ENCODE measurements around the gene ZNRF3.
"Not testable (repeated sequence)": the region's sequence is repeated elsewhere in the genome, so short reads cannot be mapped to it uniquely, and the experiment has no call there.

The ZNRF3 gene

GRCh38 chr22:28989484-28989883 lies 106.1 kb downstream of the ZNRF3 start:
- DNase-seq = no peak

GRCh38 chr22:28989912-28990311 lies 106.5 kb downstream of the ZNRF3 start:
- no peak for DNase-seq

GRCh38 chr22:28992565-28993356 lies 109.4 kb downstream of the ZNRF3 start:
- DNase-seq = peak; percentile 7

DNA sequence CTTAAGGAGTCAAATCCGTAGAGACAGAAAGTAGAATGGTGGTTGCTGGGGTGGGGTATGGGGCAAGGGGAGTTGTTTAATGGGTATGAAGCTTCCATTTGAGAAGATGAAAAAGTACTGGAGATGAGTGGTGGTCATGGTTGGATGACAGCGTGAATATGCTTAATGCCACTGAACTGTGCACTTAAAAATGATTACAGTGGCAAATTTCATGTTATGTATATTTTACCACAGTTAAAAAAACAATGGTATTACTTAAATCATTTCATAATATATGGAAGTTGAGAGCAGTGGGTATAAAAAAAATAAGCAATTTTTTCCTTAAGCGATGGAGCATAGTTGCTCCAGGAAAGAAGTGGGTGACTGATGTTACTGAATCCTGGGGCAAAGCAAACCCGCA lies 111.2 kb downstream of the ZNRF3 start:
- no peak for DNase-seq

DNA sequence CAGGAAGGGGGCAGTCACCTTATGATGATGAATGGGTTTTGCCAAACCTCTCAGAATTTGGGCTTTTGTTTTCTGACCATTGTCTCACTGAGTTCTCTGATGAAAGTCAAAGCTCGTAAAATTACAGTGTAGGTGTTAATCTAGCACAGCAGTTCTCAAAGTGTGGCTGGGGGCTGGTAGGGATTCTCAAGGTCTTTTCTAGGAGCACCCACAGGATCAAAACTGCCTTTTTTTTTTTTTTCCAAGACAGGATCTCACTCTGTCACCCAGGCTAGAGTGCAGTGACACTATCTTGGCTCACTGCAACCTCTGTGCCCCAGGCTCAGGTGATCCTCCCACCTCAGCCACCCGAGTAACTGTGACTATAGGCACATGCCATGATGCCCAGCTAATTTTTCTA lies 112.2 kb downstream of the ZNRF3 start:
- DNase-seq = no peak

DNA sequence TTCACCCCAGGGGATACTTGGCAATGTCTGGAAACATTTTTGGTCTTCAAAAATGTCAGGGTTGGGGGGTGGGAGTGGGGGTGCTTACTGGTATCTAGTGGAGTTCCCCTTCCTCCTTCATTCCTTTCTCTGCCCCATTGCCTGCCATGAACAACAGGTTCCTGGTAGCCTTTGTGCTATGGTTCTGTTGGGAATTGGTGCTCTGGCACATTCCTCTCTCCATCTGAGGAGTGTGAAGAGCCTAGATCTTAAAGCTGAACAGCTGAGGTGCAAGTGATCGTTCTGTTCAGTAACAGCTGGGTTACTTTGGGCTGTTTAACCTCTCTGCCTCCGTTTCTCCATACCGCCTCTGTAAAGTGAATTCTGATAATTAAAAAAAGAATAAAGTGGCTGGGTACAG lies 114.0 kb downstream of the ZNRF3 start:
- DNase-seq = no peak

DNA sequence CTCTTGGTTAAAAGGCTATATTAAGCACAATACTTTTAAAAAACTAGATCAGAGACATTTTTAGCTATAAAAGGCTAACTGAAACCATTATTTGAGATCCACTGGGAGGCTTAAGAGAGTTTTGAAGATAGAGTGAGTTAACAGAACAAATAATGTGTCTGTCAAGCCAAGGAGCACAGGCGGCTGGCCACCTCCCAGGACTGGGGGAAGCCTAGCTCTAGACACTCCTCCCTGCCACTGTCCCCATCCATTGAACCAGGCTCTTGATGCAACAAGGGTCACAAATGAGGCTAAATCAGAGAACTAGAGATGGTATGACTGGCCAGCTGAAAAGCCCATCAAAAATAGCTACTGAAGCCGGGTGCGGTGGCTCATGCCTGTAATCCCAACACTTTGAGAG lies 115.3 kb downstream of the ZNRF3 start:
- DNase-seq = no peak

- DNase-seq = no peak
Observed at GRCh38 chr22:28999510-28999909, 116.1 kb downstream of the ZNRF3 start.

GRCh38 chr22:28999919-29000556 lies 116.7 kb downstream of the ZNRF3 start:
- DNase-seq = no peak

DNA sequence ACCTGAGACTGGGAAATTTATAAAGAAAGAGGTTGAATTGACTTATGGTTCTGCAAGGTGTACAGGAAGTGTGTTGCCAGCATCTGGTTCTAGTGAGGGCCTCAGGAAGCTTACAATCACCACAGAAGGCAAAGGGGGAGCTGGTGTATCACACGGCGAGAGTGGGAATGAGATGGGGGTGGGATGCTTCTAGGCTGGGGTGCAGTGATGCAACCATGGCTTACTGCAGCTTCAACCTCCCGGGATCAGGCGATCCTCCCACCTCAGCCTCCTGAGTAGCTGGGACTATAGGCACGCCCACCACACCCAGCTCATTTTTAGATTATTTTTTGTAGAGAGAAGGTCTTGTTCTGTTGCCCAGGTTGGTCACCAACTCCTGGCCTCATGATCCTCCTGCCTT lies 117.3 kb downstream of the ZNRF3 start:
- DNase-seq = no peak

DNA sequence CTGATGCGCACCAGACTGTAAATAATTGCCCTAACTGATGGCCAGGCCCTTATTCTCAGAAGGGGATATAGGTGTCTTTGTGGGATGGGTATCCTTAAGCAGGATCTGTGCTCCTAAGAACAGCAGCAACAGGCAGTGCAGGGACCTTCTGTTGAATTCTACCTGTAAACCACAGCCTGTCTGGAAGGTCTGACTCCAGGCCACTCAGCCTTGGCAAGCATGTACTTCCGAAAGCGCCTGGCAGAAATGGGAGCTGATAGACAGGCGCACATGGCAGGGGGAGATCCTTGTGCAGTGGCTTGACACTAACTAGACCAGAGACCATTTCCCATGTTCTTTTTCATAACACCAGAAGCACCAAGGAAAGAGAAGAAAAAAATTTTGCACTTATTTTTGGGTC lies 119.2 kb downstream of the ZNRF3 start:
- DNase-seq = no peak

- DNase-seq = no peak
Observed at GRCh38 chr22:29003552-29003951, 120.2 kb downstream of the ZNRF3 start.

GRCh38 chr22:29003975-29004646 lies 120.7 kb downstream of the ZNRF3 start:
- no peak for DNase-seq

DNA sequence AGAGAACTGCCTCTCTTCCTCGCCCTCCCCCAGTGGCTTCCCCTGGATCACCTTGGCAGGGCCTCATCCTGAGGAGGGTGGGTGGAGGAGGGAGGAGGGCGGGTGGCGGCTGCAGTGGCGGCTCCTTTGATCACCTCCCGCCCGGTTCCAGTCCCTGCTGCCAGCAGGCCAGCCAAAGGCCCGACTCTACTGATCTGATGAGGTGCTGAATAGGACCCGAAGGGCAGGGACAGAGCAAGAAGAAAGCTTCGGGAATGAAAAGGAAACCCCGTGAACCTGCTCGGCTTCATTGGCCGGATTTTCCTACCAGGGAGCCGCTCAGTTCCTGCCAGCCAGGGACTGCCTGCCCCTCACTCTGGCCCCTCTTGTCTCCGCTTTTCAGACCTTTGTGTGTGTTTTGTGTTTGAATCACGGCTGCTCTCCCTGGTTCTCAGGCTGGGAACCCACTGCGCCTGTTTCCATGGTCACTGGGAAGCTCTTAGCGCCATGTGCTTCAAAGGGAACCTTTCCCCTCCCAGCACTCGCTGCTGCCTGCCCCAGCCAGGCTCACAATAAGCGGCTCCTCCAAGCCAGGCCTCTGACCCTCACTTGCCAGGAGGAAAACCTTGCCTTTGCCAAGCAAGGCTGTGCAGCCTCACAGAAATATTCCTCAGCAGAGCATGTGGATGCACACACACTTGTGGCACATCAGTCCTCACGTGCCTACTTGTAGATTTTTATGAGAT lies 121.4 kb downstream of the ZNRF3 start:
- no peak for DNase-seq

- not testable (repeated sequence) for DNase-seq
Observed at GRCh38 chr22:29005754-29006153, 122.4 kb downstream of the ZNRF3 start.

GRCh38 chr22:29006346-29006745 lies 123.0 kb downstream of the ZNRF3 start:
- no peak for DNase-seq

- DNase-seq = no peak
Observed at GRCh38 chr22:29009148-29009547, 125.8 kb downstream of the ZNRF3 start.

DNA sequence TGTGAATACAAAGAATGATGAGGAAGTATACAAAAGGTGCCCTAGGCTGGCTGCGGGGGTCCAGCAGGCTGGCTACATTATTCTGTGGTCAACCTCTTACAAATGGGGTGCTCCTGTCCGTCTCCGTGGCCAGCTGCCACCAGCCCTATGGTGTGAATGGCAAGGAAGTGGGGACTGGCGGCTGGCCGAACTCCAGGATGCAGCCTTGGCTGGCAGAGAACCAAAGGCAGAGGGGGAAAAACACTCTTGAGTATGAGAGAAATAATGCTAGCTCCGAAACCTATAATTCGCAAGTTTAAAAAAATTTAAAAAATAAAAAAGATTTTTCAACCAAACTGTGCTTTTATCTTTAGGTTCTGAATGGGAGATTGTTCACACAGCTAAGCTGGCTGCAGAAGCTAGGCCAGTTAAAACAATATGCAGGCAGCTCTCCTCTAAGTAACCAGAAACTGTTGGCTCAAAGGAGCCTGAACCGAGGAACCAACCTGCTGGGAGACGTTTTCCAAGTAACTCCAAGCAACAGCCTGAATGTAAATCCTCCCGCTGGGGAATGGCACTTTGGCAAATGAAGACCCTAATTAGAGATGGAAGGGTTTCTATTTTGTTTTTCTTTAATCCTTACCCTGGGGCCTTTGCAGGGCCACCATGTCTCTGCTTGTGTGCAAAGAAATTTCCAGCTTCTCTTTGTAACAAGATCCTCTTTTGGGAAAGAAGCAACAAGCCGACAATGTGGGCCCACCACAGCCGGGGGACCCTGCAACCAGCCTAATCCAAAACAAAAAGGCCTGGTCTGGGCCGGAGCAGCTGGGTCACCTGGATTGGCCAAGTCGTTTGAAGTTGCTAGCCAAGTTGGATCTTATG lies 128.1 kb downstream of the ZNRF3 start:
- no peak for DNase-seq

DNA sequence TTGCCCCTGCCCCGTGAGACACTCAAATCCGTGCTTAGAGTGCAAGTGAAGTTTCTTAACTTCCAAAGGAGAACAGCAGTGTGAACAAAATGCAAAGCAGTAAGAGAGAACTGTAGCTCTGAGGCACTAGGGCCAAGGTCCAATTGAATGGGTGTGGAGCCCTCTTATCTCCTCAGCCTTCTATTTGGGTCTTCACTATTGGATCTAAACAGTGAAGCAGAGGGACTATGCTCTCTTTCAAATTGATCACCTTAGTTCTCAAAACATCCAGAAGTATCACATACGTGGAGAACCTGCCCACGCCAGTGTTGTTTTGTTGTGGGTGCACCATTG lies 128.7 kb downstream of the ZNRF3 start:
- no peak for DNase-seq

GRCh38 chr22:29012952-29013351 lies 129.6 kb downstream of the ZNRF3 start:
- no peak for DNase-seq

DNA sequence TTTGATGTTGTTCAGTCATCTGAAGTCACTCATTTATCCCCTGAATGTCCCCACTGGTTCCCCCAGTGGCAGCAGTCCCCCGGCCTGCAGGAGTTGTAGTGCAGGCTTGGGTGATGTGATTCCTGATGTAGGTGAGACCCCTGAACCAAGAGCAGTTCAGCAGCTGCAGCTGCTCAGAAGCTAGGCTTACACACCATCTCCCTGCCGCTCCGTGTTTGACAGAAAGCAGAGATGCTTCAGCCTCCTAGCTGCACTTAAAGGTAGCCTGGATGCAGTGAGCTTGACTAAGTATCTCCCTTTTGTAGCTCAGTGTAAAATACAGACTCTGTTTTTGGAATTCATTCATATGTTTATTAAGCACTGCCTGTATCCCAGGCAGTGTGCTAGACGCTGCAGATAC lies 130.9 kb downstream of the ZNRF3 start:
- DNase-seq = no peak

DNA sequence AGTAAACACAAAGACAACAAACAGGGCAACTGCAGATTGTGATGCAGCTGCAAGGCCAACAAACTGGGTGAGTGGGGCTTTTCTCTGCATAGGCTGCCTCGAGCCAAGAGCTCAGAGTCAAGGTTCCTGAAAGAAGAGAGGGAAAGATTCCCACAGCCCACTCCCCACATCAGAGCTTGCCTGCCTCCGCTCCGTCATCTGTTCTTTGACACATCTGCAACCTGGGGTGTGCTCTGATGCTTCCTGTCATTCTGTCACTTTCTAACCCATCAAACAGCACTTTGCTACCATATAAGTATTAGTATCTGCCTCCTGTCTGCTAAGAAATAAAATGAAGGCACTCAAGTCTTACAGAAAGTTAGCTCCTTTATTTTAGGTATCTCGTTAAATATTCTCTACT lies 131.4 kb downstream of the ZNRF3 start:
- DNase-seq = no peak
